Anterior cingulate cortex (tissue), 58 donors: ENCODE measurements around the gene SYVN1.
"Not testable (repeated sequence)": the region's sequence is repeated elsewhere in the genome, so short reads cannot be mapped to it uniquely, and the experiment has no call there.

ENCODE experiments used
- DNase-seq, 58 donors: peaks; one replicate each; lab custom pipeline; 2025; lab: John Stamatoyannopoulos, UW

SYVN1 gene

GRCh38 chr11:65128182-65129145, 5.9 kb downstream of the SYVN1 start:
- DNase-seq = no peak

GRCh38 chr11:65127473-65128181, 6.7 kb downstream of the SYVN1 start:
- DNase-seq = no peak

- DNase-seq = no peak
These were observed 7.6 kb downstream of the SYVN1 start for GRCh38 chr11:65126624-65127274.

- no peak for DNase-seq
These were observed 8.9 kb downstream of the SYVN1 start for GRCh38 chr11:65125197-65126056.

GRCh38 chr11:65124480-65125196, 9.7 kb downstream of the SYVN1 start:
- no peak for DNase-seq

GRCh38 chr11:65121865-65122696, 12.2 kb downstream of the SYVN1 start, which contains the start of the genes FAU and MRPL49:
Gene FAU, minus strand, starts transcription at chr11:65122134. Its CDS starts 321 bp downstream, at chr11:65121813.
Gene MRPL49, plus strand, starts transcription at chr11:65122321. Its CDS starts 26 bp downstream, at chr11:65122347.
- DNase-seq = peak; percentile 71 to 99 (median 93)

- no peak for DNase-seq
These were observed 12.9 kb downstream of the SYVN1 start for GRCh38 chr11:65121447-65121864.

GRCh38 chr11:65120831-65121230, 13.5 kb downstream of the SYVN1 start:
- DNase-seq = no peak

- DNase-seq = no peak
These were observed 14.7 kb downstream of the SYVN1 start for GRCh38 chr11:65119670-65119995.

GRCh38 chr11:65118891-65119669, 15.2 kb downstream of the SYVN1 start:
- not testable (repeated sequence) for DNase-seq

GRCh38 chr11:65118097-65118837, 16.1 kb downstream of the SYVN1 start:
- no peak for DNase-seq

- DNase-seq = peak; percentile 85 to 100 (median 98)
These were observed 16.9 kb downstream of the SYVN1 start, which contains the start of gene ZNHIT2 for GRCh38 chr11:65117206-65118096. Gene ZNHIT2, minus strand, starts transcription at chr11:65117701. Its CDS starts 48 bp downstream, at chr11:65117653.

GRCh38 chr11:65116370-65117205, 17.7 kb downstream of the SYVN1 start:
- DNase-seq = peak in 16 of 58 donors; percentile 19 to 54 (median 41)

GRCh38 chr11:65115361-65116082, 18.8 kb downstream of the SYVN1 start:
- DNase-seq = no peak
